ENCODE measurements around the gene MUC4.
A peak's percentile ranks its signal among the peaks of the same experiment; 100 is the strongest.

Gene MUC4

DNA sequence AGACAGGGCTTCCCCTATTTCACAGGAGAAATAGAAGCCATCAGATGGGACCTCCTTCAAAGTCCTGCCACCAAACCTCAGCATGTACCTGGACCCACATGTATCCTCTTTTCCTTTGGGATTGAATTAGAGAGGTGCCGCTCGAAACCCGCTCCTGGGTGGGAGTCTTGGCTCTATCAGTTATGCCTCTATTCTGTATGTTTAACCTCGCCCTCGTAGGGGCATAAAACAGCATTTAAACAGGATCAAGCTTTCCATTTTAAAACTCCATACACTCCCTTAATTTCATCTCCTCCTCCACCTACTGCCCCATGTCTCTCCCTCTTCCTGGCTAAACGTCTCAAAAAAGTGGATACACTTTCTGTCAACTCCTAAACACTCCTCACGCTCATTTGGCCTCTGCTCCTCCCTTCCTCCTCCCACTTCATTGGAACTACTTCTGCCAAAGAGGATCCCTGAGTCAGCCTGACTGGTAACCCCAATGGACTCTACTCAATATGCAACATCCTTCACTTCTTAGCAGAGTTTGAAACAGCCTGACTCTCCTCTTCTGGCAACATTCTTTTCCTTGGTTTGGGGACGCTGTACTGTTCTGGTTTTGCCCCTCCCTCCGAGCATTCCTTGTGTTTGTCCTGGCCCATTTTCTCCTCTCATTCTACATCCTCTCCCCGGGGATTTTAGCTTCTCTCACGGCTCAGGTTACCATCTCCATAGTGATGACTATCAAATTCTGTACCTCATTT lies 114.0 kb downstream of the MUC4 start:
- peak; percentile 93 for DNase-seq (ENCODE audit: low read depth in 2 of 2)
- H3K4me3 ChIP-seq (replicated peaks in 1 of 2; ENCODE audit: low read depth in 2 of 2, low read length in 2 of 2) = no peak overlapping the region
- TF ChIP-seq, protein P1, sequence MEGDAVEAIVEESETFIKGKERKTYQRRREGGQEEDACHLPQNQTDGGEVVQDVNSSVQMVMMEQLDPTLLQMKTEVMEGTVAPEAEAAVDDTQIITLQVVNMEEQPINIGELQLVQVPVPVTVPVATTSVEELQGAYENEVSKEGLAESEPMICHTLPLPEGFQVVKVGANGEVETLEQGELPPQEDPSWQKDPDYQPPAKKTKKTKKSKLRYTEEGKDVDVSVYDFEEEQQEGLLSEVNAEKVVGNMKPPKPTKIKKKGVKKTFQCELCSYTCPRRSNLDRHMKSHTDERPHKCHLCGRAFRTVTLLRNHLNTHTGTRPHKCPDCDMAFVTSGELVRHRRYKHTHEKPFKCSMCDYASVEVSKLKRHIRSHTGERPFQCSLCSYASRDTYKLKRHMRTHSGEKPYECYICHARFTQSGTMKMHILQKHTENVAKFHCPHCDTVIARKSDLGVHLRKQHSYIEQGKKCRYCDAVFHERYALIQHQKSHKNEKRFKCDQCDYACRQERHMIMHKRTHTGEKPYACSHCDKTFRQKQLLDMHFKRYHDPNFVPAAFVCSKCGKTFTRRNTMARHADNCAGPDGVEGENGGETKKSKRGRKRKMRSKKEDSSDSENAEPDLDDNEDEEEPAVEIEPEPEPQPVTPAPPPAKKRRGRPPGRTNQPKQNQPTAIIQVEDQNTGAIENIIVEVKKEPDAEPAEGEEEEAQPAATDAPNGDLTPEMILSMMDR (IDR thresholded peaks at IDR 0.05; ENCODE audit: low read depth, low read length) = no peak
